ENCODE measurements around the gene PPP6R2. TPM values are rescaled to one million over a fixed set of nuclear protein-coding genes. Genes with fewer than 3 reads are reported as not detected.

PPP6R2 gene
- polyA plus RNA-seq, 2 of the 4 experiments (the other 2 are of a cell fraction), result 9.6 to 14.7 TPM

DNA sequence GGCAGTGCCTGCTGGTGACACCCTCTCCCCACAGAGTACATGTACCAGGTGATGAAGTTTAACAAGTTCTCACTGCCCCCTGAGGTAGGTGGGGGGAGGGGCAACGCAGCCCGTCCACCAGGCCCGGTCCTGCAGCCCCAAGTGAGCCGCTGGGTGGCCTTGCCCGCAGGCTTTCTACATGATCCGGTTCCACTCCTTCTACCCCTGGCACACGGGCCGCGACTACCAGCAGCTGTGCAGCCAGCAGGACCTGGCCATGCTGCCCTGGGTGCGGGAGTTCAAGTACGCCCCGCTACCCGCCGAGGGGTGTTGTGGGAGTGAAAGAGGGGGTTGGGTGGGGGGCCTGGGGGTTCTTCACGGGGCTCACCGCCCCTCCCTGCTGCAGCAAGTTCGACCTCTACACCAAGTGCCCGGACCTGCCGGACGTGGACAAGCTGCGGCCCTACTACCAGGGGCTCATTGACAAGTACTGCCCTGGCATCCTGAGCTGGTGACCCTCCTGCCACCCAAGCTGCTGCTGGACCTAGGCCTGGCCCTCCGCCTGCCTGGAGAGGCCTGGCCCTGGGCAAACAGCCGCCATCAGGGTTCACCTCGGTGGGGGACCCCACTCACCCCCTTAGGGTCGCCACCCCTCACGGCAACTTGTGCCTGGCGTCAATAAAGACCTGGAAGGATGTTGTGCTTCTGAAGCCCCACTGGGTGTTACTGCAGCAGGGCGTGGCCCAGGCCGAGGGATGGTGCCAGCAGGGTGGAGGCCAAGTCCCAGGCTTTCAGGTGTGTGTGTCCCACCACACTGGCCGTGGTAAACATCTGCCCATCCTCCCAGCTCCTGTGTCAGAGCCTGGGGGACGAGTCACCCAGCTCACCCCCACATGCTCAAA is 146.5 kb downstream of the PPP6R2 start:
- Histone ChIP-seq H3K4me3 (no peak overlapping the region), H3K4me2 (no peak overlapping the region), H3K27ac (no peak overlapping the region), H3K9me3 (no peaks in the 10 kb centered on the region), H3K4me1 (peaks cover 16% of the 10 kb centered on the region; the same call in 2 of the 3 replicates)
- 68% methylated on average over 13 of the region's 31 CpGs for WGBS (ENCODE audit: missing lambda C conversion rate)
- FAIRE-seq (no peak), DNase-seq (ENCODE audit: low read depth in 1 of 2, low spot score in 1 of 2) (no peak), ATAC-seq (no peak)
- POLR2A ChIA-PET, result no interaction called here
- CTCF ChIA-PET, result no interaction called here
- TF ChIP-seq CHD2 (IDR thresholded peaks at IDR 0.05; ENCODE audit: low read length, partially characterized antibody) (no peak), MAZ (IDR thresholded peaks at IDR 0.05; ENCODE audit: borderline replicate concordance, low read depth, low read length) (no peak), EHMT2 (IDR thresholded peaks at IDR 0.05; ENCODE audit: low read depth) (no peak), ESRRA (IDR thresholded peaks at IDR 0.05; ENCODE audit: borderline replicate concordance, low read length) (no peak), RAD21 (conservative IDR thresholded peaks at IDR 0.05 in 1 of 2, IDR thresholded peaks at IDR 0.05 in 1 of 2) (no peak)

GRCh38 chr22:50490531-50491308 is 147.6 kb downstream of the PPP6R2 start:
- DNase-seq (ENCODE audit: low read depth in 1 of 2, low spot score in 1 of 2) (no peak), ATAC-seq (no peak), FAIRE-seq (no peak)
- Histone ChIP-seq H3K4me2 (no peak overlapping the region), H3K4me1 (peaks cover 10% of the 10 kb centered on the region; the same call in 2 of the 3 replicates), H3K27ac (no peak overlapping the region), H3K9me3 (no peaks in the 10 kb centered on the region), H3K4me3 (no peak overlapping the region)
- no peak for TF ChIP-seq RFX5 (IDR thresholded peaks at IDR 0.05)
- TF ChIP-seq HEYL (CRISPR knock-in tag; IDR thresholded peaks at IDR 0.05), result no peak
- no peak for TF ChIP-seq SMC3 (IDR thresholded peaks at IDR 0.05)
- TF ChIP-seq, protein P1, sequence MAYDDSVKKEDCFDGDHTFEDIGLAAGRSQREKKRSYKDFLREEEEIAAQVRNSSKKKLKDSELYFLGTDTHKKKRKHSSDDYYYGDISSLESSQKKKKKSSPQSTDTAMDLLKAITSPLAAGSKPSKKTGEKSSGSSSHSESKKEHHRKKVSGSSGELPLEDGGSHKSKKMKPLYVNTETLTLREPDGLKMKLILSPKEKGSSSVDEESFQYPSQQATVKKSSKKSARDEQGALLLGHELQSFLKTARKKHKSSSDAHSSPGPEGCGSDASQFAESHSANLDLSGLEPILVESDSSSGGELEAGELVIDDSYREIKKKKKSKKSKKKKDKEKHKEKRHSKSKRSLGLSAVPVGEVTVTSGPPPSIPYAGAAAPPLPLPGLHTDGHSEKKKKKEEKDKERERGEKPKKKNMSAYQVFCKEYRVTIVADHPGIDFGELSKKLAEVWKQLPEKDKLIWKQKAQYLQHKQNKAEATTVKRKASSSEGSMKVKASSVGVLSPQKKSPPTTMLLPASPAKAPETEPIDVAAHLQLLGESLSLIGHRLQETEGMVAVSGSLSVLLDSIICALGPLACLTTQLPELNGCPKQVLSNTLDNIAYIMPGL (CRISPR knock-in tag; IDR thresholded peaks at IDR 0.05; ENCODE audit: borderline replicate concordance), result no peak
- TF ChIP-seq ZFP36 (IDR thresholded peaks at IDR 0.05; ENCODE audit: borderline replicate concordance, partially characterized antibody), result no peak
- no peak for TF ChIP-seq EP300 (IDR thresholded peaks at IDR 0.05)
- no peak for TF ChIP-seq HOXA7 (CRISPR knock-in tag; IDR thresholded peaks at IDR 0.05)
- no peak for TF ChIP-seq RCOR1 (IDR thresholded peaks at IDR 0.05; ENCODE audit: low read depth, low read length)
- no peak for TF ChIP-seq CEBPB (IDR thresholded peaks at IDR 0.05)
- 74% methylated on average over 27 of the region's 27 CpGs for WGBS (ENCODE audit: missing lambda C conversion rate)
- CTCF ChIA-PET, result interaction anchor here (0.6 to 1.0 kb wide), 2 partner anchors 106 to 238 kb away, joined by 3 to 4 read pairs; no protein-coding TSS in a partner anchor
- POLR2A ChIA-PET, result no interaction called here

Other genes starting within 250 kb of the PPP6R2 start
- gene PANX2, start 172.6 kb upstream of the PPP6R2 start, polyA plus RNA-seq (2011; rRNA removed), result 1.5 and 1.6 TPM in 2 replicates
- gene PANX2, start 172.6 kb upstream of the PPP6R2 start, polyA plus RNA-seq (2017; fragmentation: RNase III; extraction: RNeasy Plus Mini Kit Qiagen cat#74134 plus additional on column Dnase treatment), result 3.9 to 4.4 TPM (median 4.3 TPM) in 3 replicates
- gene TRABD, start 157.4 kb upstream of the PPP6R2 start, polyA plus RNA-seq (2011; rRNA removed), result 13.4 and 14.8 TPM in 2 replicates
- 28.2 to 30.9 TPM (median 30.4 TPM) in 3 replicates for gene TRABD, start 157.4 kb upstream of the PPP6R2 start, polyA plus RNA-seq (2017; fragmentation: RNase III; extraction: RNeasy Plus Mini Kit Qiagen cat#74134 plus additional on column Dnase treatment)
- 7.8 and 8.1 TPM in 2 replicates for gene SELENOO, start 142.3 kb upstream of the PPP6R2 start, polyA plus RNA-seq (2011; rRNA removed)
- gene SELENOO, start 142.3 kb upstream of the PPP6R2 start, polyA plus RNA-seq (2017; fragmentation: RNase III; extraction: RNeasy Plus Mini Kit Qiagen cat#74134 plus additional on column Dnase treatment), result 11.3 to 14.7 TPM (median 13.7 TPM) in 3 replicates
- gene TUBGCP6, start 98.3 kb upstream of the PPP6R2 start, polyA plus RNA-seq (2011; rRNA removed), result 6.5 and 7.2 TPM in 2 replicates
- 13.3 to 14.3 TPM (median 14.2 TPM) in 3 replicates for gene TUBGCP6, start 98.3 kb upstream of the PPP6R2 start, polyA plus RNA-seq (2017; fragmentation: RNase III; extraction: RNeasy Plus Mini Kit Qiagen cat#74134 plus additional on column Dnase treatment)
- gene HDAC10, start 92.1 kb upstream of the PPP6R2 start, polyA plus RNA-seq (2011; rRNA removed), result 2.4 and 2.5 TPM in 2 replicates
- 10.1 to 14.0 TPM (median 12.0 TPM) in 3 replicates for gene HDAC10, start 92.1 kb upstream of the PPP6R2 start, polyA plus RNA-seq (2017; fragmentation: RNase III; extraction: RNeasy Plus Mini Kit Qiagen cat#74134 plus additional on column Dnase treatment)
- gene MAPK12, start 81.6 kb upstream of the PPP6R2 start, polyA plus RNA-seq (2011; rRNA removed), result 12.5 and 13.5 TPM in 2 replicates
- gene MAPK12, start 81.6 kb upstream of the PPP6R2 start, polyA plus RNA-seq (2017; fragmentation: RNase III; extraction: RNeasy Plus Mini Kit Qiagen cat#74134 plus additional on column Dnase treatment), result 24.1 to 26.0 TPM (median 25.8 TPM) in 3 replicates
- gene MAPK11, start 72.9 kb upstream of the PPP6R2 start, polyA plus RNA-seq (2011; rRNA removed), result 1.6 and 3.0 TPM in 2 replicates
- 5.5 to 7.4 TPM (median 5.7 TPM) in 3 replicates for gene MAPK11, start 72.9 kb upstream of the PPP6R2 start, polyA plus RNA-seq (2017; fragmentation: RNase III; extraction: RNeasy Plus Mini Kit Qiagen cat#74134 plus additional on column Dnase treatment)
- gene PLXNB2, start 35.7 kb upstream of the PPP6R2 start, polyA plus RNA-seq (2011; rRNA removed), result 24.6 and 32.4 TPM in 2 replicates
- gene PLXNB2, start 35.7 kb upstream of the PPP6R2 start, polyA plus RNA-seq (2017; fragmentation: RNase III; extraction: RNeasy Plus Mini Kit Qiagen cat#74134 plus additional on column Dnase treatment), result 64.4 to 67.2 TPM (median 65.0 TPM) in 3 replicates
- 1.6 and 1.7 TPM in 2 replicates for gene DENND6B, start 16.3 kb upstream of the PPP6R2 start, polyA plus RNA-seq (2011; rRNA removed)
- 1.7 to 2.3 TPM (median 1.9 TPM) in 3 replicates for gene DENND6B, start 16.3 kb upstream of the PPP6R2 start, polyA plus RNA-seq (2017; fragmentation: RNase III; extraction: RNeasy Plus Mini Kit Qiagen cat#74134 plus additional on column Dnase treatment)
- 9.6 and 12.7 TPM in 2 replicates for gene SBF1, start 131.7 kb downstream of the PPP6R2 start, polyA plus RNA-seq (2011; rRNA removed)
- 19.5 to 23.0 TPM (median 20.9 TPM) in 3 replicates for gene SBF1, start 131.7 kb downstream of the PPP6R2 start, polyA plus RNA-seq (2017; fragmentation: RNase III; extraction: RNeasy Plus Mini Kit Qiagen cat#74134 plus additional on column Dnase treatment)
- gene ADM2, start 138.2 kb downstream of the PPP6R2 start, polyA plus RNA-seq (2011; rRNA removed), result 0.99 and 1.1 TPM in 2 replicates
- gene ADM2, start 138.2 kb downstream of the PPP6R2 start, polyA plus RNA-seq (2017; fragmentation: RNase III; extraction: RNeasy Plus Mini Kit Qiagen cat#74134 plus additional on column Dnase treatment), result 0.46 to 0.62 TPM (median 0.50 TPM) in 3 replicates
- gene MIOX, start 143.5 kb downstream of the PPP6R2 start, polyA plus RNA-seq (2011; rRNA removed), result 0.08 and 0.20 TPM in 2 replicates
- not detected in 3 replicates for gene MIOX, start 143.5 kb downstream of the PPP6R2 start, polyA plus RNA-seq (2017; fragmentation: RNase III; extraction: RNeasy Plus Mini Kit Qiagen cat#74134 plus additional on column Dnase treatment)
- 13.0 and 15.1 TPM in 2 replicates for gene LMF2, start 164.4 kb downstream of the PPP6R2 start, polyA plus RNA-seq (2011; rRNA removed)
- 31.8 to 34.2 TPM (median 32.5 TPM) in 3 replicates for gene LMF2, start 164.4 kb downstream of the PPP6R2 start, polyA plus RNA-seq (2017; fragmentation: RNase III; extraction: RNeasy Plus Mini Kit Qiagen cat#74134 plus additional on column Dnase treatment)
- gene NCAPH2, start 164.9 kb downstream of the PPP6R2 start, polyA plus RNA-seq (2011; rRNA removed), result 13.9 and 14.3 TPM in 2 replicates
- 27.7 to 29.4 TPM (median 29.1 TPM) in 3 replicates for gene NCAPH2, start 164.9 kb downstream of the PPP6R2 start, polyA plus RNA-seq (2017; fragmentation: RNase III; extraction: RNeasy Plus Mini Kit Qiagen cat#74134 plus additional on column Dnase treatment)
- gene SCO2, start 182.3 kb downstream of the PPP6R2 start, polyA plus RNA-seq (2011; rRNA removed), result 0.37 and 1.9 TPM in 2 replicates
- gene SCO2, start 182.3 kb downstream of the PPP6R2 start, polyA plus RNA-seq (2017; fragmentation: RNase III; extraction: RNeasy Plus Mini Kit Qiagen cat#74134 plus additional on column Dnase treatment), result 1.7 to 2.6 TPM (median 2.3 TPM) in 3 replicates
- gene TYMP, start 186.7 kb downstream of the PPP6R2 start, polyA plus RNA-seq (2011; rRNA removed), result 4.8 and 5.9 TPM in 2 replicates
- 9.0 to 11.0 TPM (median 10.6 TPM) in 3 replicates for gene TYMP, start 186.7 kb downstream of the PPP6R2 start, polyA plus RNA-seq (2017; fragmentation: RNase III; extraction: RNeasy Plus Mini Kit Qiagen cat#74134 plus additional on column Dnase treatment)
- 0.09 and 0.15 TPM in 2 replicates for gene KLHDC7B, start 202.6 kb downstream of the PPP6R2 start, polyA plus RNA-seq (2011; rRNA removed)
- not detected in 3 replicates for gene KLHDC7B, start 202.6 kb downstream of the PPP6R2 start, polyA plus RNA-seq (2017; fragmentation: RNase III; extraction: RNeasy Plus Mini Kit Qiagen cat#74134 plus additional on column Dnase treatment)
- 0.30 and 0.59 TPM in 2 replicates for gene SYCE3, start 219.6 kb downstream of the PPP6R2 start, polyA plus RNA-seq (2011; rRNA removed)
- gene SYCE3, start 219.6 kb downstream of the PPP6R2 start, polyA plus RNA-seq (2017; fragmentation: RNase III; extraction: RNeasy Plus Mini Kit Qiagen cat#74134 plus additional on column Dnase treatment), result 0.29 to 0.45 TPM in 2 of 3 replicates, not detected in the other
- gene CPT1B, start 235.1 kb downstream of the PPP6R2 start, polyA plus RNA-seq (2011; rRNA removed), result 12.1 and 16.5 TPM in 2 replicates
- 21.1 to 27.5 TPM (median 26.5 TPM) in 3 replicates for gene CPT1B, start 235.1 kb downstream of the PPP6R2 start, polyA plus RNA-seq (2017; fragmentation: RNase III; extraction: RNeasy Plus Mini Kit Qiagen cat#74134 plus additional on column Dnase treatment)
- 16.4 and 22.7 TPM in 2 replicates for gene CHKB, start 239.5 kb downstream of the PPP6R2 start, polyA plus RNA-seq (2011; rRNA removed)
- 21.0 to 26.1 TPM (median 25.8 TPM) in 3 replicates for gene CHKB, start 239.5 kb downstream of the PPP6R2 start, polyA plus RNA-seq (2017; fragmentation: RNase III; extraction: RNeasy Plus Mini Kit Qiagen cat#74134 plus additional on column Dnase treatment)

Data from A549 (cell line).